Stomach (tissue), 9 donors: Measurements from ENCODE around the gene ZNF691. TPM values are rescaled to one million over a fixed set of nuclear protein-coding genes. Genes with fewer than 3 reads are reported as not detected.

ENCODE experiments used
- DNase-seq, 2 donors: peaks; one replicate each; pipeline versions ENCODE4 v3.0.0 to v3.0.0-alpha.2; 2013 to 2019
- H3K27ac ChIP-seq, 5 donors: fragments of 200-600 bp in 4 of 5; sonication (generic) in 4 of 5; one replicate each; pipeline ENCODE4 v1.5.1; 2013 to 2019; ENCODE audit warnings: mild to moderate bottlenecking in 1 of 5, moderate library complexity in 1 of 5
- H3K27me3 ChIP-seq, 3 donors: fragments of 200-600 bp; sonication (generic); one replicate each; pipeline ENCODE4 v1.5.1; 2017 to 2019; ENCODE audit warnings: mixed run types in 1 of 3
- H3K36me3 ChIP-seq, 4 donors: fragments of 200-600 bp; sonication (generic); 1 replicate in 3 of 4; 2 replicates in 1 of 4; pipeline ENCODE4 v1.5.1; 2016 to 2019
- H3K4me1 ChIP-seq, 4 donors: fragments of 200-600 bp; sonication (generic); one replicate each; pipeline ENCODE4 v1.5.1; 2016 to 2019
- H3K4me3 ChIP-seq, 4 donors: fragments of 200-600 bp; sonication (generic) in 3 of 4; one replicate each; pipeline ENCODE4 v1.5.1; 2016 to 2019; ENCODE audit warnings: mild to moderate bottlenecking in 1 of 4
- H3K9me3 ChIP-seq, 4 donors: fragments of 200-600 bp; sonication (generic); one replicate each; pipeline ENCODE4 v1.5.1; 2016 to 2019
- EP300 ChIP-seq: sonication (generic); formaldehyde crosslinking; IDR thresholded peaks from one replicate; pipeline ENCODE4 v1.6.1; 2017; ENCODE audit warnings: antibody characterized with exemption
- POLR2A ChIP-seq, 4 donors: fragments of 450-650 bp; IDR thresholded peaks; one replicate each; pipeline ENCODE4 v1.6.1; 2016; ENCODE audit warnings: antibody characterized with exemption in 4 of 4, control low read depth in 2 of 4, mild to moderate bottlenecking in 1 of 4, moderate library complexity in 1 of 4
- POLR2AphosphoS5 ChIP-seq, 3 donors: sonication (generic); formaldehyde crosslinking; IDR thresholded peaks; one replicate each; pipeline ENCODE4 v1.6.1; 2016; ENCODE audit warnings: antibody characterized with exemption in 3 of 3
- WGBS, 5 donors: extraction: QIAGEN DNeasy Blood & Tissue Kit in 3 of 5; methylation state at CpG; one replicate each; pipeline versions ENCODE4 v1.1.5 to v1.1.7; 2013 to 2018; 5-methylcytosine and 5-hydroxymethylcytosine counted together
- intact Hi-C: fragments of 100-400 bp; cut with DNase I; formaldehyde crosslinking; loops from one replicate; pipeline ENCODE4 v1.15.1; 2023; ENCODE audit warnings: low total_unique reads
- polyA plus RNA-seq, 3 donors: library from polyadenylated mRNA; stranded (reverse); fragments of 200-250 nt; gene quantifications; one replicate each; pipeline ENCODE4 v1.2.3, GENCODE V29; 2013
- total RNA-seq, 5 donors: library from RNA; depleted of rRNA; stranded (reverse); fragments of >200 nt; gene quantifications; one replicate each; pipeline versions ENCODE4 v1.1.0 to v1.2.3, GENCODE V29; 2014 to 2016
- TF ChIP-seq, protein P1 (sequence below), 7 experiments: fragments of 450-650 bp in 4 of 7; fragments of 200-600 bp in 3 of 7; sonication (generic) in 3 of 7; IDR thresholded peaks; one replicate each; pipeline ENCODE4 v1.5.1; 2016 to 2019; ENCODE audit warnings: antibody characterized with exemption in 7 of 7, control low read depth in 2 of 7, mild to moderate bottlenecking in 1 of 7
- donor health status: healthy with polysubstance abuse.
- donor health status: Bipolar disorder and iron deficiency.
- donor health status: healthy.

ZNF691 gene
- total and polyA plus RNA-seq, 8 donors = 1.2 to 12.8 (median 5.7) TPM

DNA sequence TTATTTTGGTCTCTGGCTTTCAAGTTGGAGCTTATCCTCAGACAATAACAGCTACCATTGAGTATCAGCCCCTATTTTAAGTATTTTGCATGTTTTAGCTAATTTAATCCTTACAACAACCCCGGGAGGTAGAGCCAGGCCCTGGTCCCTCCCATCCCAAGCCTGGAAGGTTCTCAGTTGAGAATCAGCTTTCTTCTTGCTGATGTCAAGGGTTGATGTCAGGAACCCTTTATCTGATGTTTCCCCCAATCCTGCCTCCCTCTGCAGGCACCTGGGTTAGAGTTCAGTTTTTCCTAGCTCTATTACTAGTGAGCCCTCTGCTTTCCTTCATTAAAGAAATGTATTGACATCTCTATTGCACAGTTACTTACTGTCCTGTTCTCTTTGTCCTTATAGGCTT, 25.6 kb upstream of the ZNF691 start:
- 48 to 82% (median 70%) methylated on average over 1 of the region's 1 CpG for WGBS, 5 donors
- intact Hi-C loops = no loop called here
- H3K36me3 ChIP-seq = no peaks in the 10 kb centered on the region
- H3K4me3 ChIP-seq = no peak overlapping the region
- no peaks in the 10 kb centered on the region for H3K27me3 ChIP-seq
- TF ChIP-seq POLR2AphosphoS5 (IDR thresholded peaks at IDR 0.05) = no peak
- no peak for TF ChIP-seq POLR2A (IDR thresholded peaks at IDR 0.05)
- TF ChIP-seq EP300 = no peak
- TF ChIP-seq, protein P1, sequence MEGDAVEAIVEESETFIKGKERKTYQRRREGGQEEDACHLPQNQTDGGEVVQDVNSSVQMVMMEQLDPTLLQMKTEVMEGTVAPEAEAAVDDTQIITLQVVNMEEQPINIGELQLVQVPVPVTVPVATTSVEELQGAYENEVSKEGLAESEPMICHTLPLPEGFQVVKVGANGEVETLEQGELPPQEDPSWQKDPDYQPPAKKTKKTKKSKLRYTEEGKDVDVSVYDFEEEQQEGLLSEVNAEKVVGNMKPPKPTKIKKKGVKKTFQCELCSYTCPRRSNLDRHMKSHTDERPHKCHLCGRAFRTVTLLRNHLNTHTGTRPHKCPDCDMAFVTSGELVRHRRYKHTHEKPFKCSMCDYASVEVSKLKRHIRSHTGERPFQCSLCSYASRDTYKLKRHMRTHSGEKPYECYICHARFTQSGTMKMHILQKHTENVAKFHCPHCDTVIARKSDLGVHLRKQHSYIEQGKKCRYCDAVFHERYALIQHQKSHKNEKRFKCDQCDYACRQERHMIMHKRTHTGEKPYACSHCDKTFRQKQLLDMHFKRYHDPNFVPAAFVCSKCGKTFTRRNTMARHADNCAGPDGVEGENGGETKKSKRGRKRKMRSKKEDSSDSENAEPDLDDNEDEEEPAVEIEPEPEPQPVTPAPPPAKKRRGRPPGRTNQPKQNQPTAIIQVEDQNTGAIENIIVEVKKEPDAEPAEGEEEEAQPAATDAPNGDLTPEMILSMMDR (IDR thresholded peaks at IDR 0.05) = no peak
- H3K4me1 ChIP-seq = peaks cover 18 to 43% (median 27%) of the 10 kb centered on the region in 4 donors
- no peak for DNase-seq
- no peaks in the 10 kb centered on the region for H3K9me3 ChIP-seq
- H3K27ac ChIP-seq = no peak overlapping the region

- Histone ChIP-seq H3K36me3 (no peaks in the 10 kb centered on the region), H3K27me3 (no peaks in the 10 kb centered on the region), H3K4me1 (peaks cover 10 to 35% (median 20%) of the 10 kb centered on the region in 4 donors), H3K9me3 (no peaks in the 10 kb centered on the region), H3K4me3 (no peak overlapping the region), H3K27ac (no peak overlapping the region)
- TF ChIP-seq POLR2A (IDR thresholded peaks at IDR 0.05) = no peak
- intact Hi-C loops = no loop called here
- DNase-seq = no peak
- WGBS, 5 donors = 93 to 99% (median 94%) methylated on average over 2 of the region's 2 CpGs
These were observed 24.7 kb upstream of the ZNF691 start for GRCh38 chr1:42821690-42822089.

GRCh38 chr1:42822800-42823392, 23.5 kb upstream of the ZNF691 start:
- H3K4me3 ChIP-seq = no peak overlapping the region
- intact Hi-C loops = no loop called here
- 50 to 63% (median 57%) methylated on average over 2 of the region's 2 CpGs for WGBS, 5 donors

GRCh38 chr1:42824481-42825035, 21.9 kb upstream of the ZNF691 start:
- H3K4me1 ChIP-seq = peaks cover 0 to 15% (median 6%) of the 10 kb centered on the region in 4 donors
- H3K36me3 ChIP-seq = peaks cover 0 to 12% (median 4%) of the 10 kb centered on the region in 4 donors
- DNase-seq = no peak
- no peak overlapping the region for H3K27ac ChIP-seq
- H3K4me3 ChIP-seq = no peak overlapping the region
- H3K27me3 ChIP-seq = no peaks in the 10 kb centered on the region
- intact Hi-C loops = no loop called here
- TF ChIP-seq POLR2A (IDR thresholded peaks at IDR 0.05) = no peak
- no peak for TF ChIP-seq EP300
- no peak for TF ChIP-seq POLR2AphosphoS5 (IDR thresholded peaks at IDR 0.05)
- TF ChIP-seq, protein P1 (IDR thresholded peaks at IDR 0.05) = no peak
- no peaks in the 10 kb centered on the region for H3K9me3 ChIP-seq
- 86 to 97% (median 94%) methylated on average over 4 of the region's 4 CpGs for WGBS, 5 donors

More at GRCh38 chr1:42822800-42823392, 23.5 kb upstream of the ZNF691 start:
- TF ChIP-seq POLR2AphosphoS5 (IDR thresholded peaks at IDR 0.05) (no peak), POLR2A (IDR thresholded peaks at IDR 0.05) (no peak), EP300 (no peak)
- TF ChIP-seq, protein P1 (IDR thresholded peaks at IDR 0.05) = no peak
- no peak for DNase-seq
- peaks cover 4 to 29% (median 14%) of the 10 kb centered on the region in 4 donors for H3K4me1 ChIP-seq
- H3K9me3 ChIP-seq = no peaks in the 10 kb centered on the region
- no peak overlapping the region for H3K27ac ChIP-seq
- H3K27me3 ChIP-seq = no peaks in the 10 kb centered on the region
- peaks cover 0 to 7% (median 0%) of the 10 kb centered on the region in 4 donors for H3K36me3 ChIP-seq
